ENCODE measurements around the gene NUP214.

DNA sequence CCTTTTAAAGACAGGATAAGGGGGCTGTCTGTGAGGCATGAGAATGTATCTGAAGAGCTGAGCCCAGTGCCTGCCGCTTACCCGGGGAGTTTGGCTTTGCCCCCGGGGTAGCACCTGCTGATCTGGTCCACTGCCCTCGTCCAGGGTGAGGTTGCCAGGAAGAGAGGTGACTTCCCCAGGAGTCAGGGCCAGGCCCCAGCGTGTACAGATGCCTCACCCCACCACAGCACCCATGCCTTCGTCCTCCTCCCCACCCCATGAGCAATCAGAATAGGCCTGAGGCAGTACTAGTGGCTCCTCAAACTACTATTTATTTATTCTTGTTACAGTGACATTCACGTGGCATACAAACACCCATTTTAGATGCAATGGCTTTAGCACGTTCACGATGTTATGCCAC lies 44.8 kb upstream of the NUP214 start:
- TF ChIP-seq, protein P1, sequence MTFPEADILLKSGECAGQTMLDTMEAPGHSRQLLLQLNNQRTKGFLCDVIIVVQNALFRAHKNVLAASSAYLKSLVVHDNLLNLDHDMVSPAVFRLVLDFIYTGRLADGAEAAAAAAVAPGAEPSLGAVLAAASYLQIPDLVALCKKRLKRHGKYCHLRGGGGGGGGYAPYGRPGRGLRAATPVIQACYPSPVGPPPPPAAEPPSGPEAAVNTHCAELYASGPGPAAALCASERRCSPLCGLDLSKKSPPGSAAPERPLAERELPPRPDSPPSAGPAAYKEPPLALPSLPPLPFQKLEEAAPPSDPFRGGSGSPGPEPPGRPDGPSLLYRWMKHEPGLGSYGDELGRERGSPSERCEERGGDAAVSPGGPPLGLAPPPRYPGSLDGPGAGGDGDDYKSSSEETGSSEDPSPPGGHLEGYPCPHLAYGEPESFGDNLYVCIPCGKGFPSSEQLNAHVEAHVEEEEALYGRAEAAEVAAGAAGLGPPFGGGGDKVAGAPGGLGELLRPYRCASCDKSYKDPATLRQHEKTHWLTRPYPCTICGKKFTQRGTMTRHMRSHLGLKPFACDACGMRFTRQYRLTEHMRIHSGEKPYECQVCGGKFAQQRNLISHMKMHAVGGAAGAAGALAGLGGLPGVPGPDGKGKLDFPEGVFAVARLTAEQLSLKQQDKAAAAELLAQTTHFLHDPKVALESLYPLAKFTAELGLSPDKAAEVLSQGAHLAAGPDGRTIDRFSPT (tag by site-specific recombination; IDR thresholded peaks at IDR 0.05), result no peak
- TF ChIP-seq KLF16 (tag by site-specific recombination; IDR thresholded peaks at IDR 0.05) (no peak), ZNF140 (tag by site-specific recombination; IDR thresholded peaks at IDR 0.05) (no peak), ZNF10 (tag by site-specific recombination; IDR thresholded peaks at IDR 0.05) (no peak), RBAK (tag by site-specific recombination; IDR thresholded peaks at IDR 0.05) (no peak)
- TF ChIP-seq, protein P2, sequence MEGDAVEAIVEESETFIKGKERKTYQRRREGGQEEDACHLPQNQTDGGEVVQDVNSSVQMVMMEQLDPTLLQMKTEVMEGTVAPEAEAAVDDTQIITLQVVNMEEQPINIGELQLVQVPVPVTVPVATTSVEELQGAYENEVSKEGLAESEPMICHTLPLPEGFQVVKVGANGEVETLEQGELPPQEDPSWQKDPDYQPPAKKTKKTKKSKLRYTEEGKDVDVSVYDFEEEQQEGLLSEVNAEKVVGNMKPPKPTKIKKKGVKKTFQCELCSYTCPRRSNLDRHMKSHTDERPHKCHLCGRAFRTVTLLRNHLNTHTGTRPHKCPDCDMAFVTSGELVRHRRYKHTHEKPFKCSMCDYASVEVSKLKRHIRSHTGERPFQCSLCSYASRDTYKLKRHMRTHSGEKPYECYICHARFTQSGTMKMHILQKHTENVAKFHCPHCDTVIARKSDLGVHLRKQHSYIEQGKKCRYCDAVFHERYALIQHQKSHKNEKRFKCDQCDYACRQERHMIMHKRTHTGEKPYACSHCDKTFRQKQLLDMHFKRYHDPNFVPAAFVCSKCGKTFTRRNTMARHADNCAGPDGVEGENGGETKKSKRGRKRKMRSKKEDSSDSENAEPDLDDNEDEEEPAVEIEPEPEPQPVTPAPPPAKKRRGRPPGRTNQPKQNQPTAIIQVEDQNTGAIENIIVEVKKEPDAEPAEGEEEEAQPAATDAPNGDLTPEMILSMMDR (tag by site-specific recombination; IDR thresholded peaks at IDR 0.05), result no peak
- TF ChIP-seq, protein P3, sequence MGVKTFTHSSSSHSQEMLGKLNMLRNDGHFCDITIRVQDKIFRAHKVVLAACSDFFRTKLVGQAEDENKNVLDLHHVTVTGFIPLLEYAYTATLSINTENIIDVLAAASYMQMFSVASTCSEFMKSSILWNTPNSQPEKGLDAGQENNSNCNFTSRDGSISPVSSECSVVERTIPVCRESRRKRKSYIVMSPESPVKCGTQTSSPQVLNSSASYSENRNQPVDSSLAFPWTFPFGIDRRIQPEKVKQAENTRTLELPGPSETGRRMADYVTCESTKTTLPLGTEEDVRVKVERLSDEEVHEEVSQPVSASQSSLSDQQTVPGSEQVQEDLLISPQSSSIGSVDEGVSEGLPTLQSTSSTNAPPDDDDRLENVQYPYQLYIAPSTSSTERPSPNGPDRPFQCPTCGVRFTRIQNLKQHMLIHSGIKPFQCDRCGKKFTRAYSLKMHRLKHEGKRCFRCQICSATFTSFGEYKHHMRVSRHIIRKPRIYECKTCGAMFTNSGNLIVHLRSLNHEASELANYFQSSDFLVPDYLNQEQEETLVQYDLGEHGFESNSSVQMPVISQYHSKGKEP (tag by site-specific recombination; IDR thresholded peaks at IDR 0.05), result no peak
